Activated naive CD4-positive, alpha-beta T cell treated with anti-CD3 and anti-CD28 coated beads, Interleukin-2, amount 50 U/mL, for 72 hours (primary cell): ENCODE results near the gene FUS. TPM values are rescaled to one million over a fixed set of nuclear protein-coding genes. Genes with fewer than 3 reads are reported as not detected.
"Not testable (repeated sequence)": the region's sequence is repeated elsewhere in the genome, so short reads cannot be mapped to it uniquely, and the experiment has no call there.

Experiments used
- ATAC-seq, 2 donors: fragments of 150-1000 bp; cut with Tn5 transposase; 2 replicates each; pipeline ENCODE4 v1.10.0; 2021; ENCODE audit warnings: mild to moderate bottlenecking in 2 of 2, moderate library complexity in 2 of 2
- DNase-seq, 2 donors: peaks; one replicate each; pipeline ENCODE4 v3.0.0; 2021 to 2022; ENCODE audit warnings: low spot score in 2 of 2
- H3K27ac Mint-ChIP-seq, 2 donors: one replicate each; pipeline ENCODE4 v1.8.0; 2022; ENCODE audit warnings: mild to moderate bottlenecking in 2 of 2, mixed read lengths in 2 of 2
- H3K36me3 Mint-ChIP-seq, 2 donors: one replicate each; pipeline ENCODE4 v1.8.0; 2022; ENCODE audit warnings: mixed read lengths in 2 of 2
- H3K9me3 Mint-ChIP-seq, 2 donors: one replicate each; pipeline ENCODE4 v1.8.0; 2022; ENCODE audit warnings: mixed read lengths in 2 of 2
- total RNA-seq, 2 donors: library from RNA; stranded (reverse); gene quantifications; one replicate each; pipeline ENCODE4 v1.2.3, GENCODE V29; 2022

FUS gene
- total RNA-seq, 2 donors from 2014 or later, result 486 to 763 TPM

DNA sequence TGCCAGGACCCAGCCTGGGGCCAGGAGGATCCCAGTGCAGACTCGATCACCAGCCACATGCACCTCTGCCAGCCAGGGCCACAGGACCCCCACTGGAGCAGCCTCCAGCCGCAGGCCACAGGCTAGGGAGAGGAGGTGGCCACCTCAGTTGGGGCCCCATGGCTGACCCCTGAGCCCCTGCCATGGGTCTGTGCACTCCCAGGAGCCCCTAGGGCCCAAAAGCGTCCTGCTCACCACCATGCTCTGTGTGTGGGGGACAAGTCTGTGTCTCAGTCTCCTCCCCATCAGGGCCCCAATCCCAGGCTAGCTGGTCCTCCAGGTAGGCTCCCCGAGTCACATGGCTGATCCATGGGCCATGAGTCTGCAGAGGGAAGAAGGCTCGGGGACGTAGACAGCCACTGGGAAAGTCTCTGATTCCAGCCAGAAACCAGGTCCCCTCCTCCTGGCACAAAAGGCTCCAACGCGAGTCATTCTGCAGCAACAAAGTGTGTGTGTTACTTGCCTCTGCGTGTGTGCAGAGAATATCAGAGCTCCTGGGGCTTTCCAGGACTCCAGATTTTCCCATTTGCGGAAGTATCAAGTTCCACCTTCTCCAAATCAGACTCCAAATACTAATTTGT, 38.3 kb upstream of the FUS start:
- DNase-seq, result peak in 1 of 2 donors; percentile 19
- peak overlapping the region; percentile 65 to 81 for H3K27ac Mint-ChIP-seq
- H3K9me3 Mint-ChIP-seq, result no peaks in the 10 kb centered on the region
- ATAC-seq, result peak in 1 of 2 donors; percentile 1
- no peaks in the 10 kb centered on the region for H3K36me3 Mint-ChIP-seq

DNA sequence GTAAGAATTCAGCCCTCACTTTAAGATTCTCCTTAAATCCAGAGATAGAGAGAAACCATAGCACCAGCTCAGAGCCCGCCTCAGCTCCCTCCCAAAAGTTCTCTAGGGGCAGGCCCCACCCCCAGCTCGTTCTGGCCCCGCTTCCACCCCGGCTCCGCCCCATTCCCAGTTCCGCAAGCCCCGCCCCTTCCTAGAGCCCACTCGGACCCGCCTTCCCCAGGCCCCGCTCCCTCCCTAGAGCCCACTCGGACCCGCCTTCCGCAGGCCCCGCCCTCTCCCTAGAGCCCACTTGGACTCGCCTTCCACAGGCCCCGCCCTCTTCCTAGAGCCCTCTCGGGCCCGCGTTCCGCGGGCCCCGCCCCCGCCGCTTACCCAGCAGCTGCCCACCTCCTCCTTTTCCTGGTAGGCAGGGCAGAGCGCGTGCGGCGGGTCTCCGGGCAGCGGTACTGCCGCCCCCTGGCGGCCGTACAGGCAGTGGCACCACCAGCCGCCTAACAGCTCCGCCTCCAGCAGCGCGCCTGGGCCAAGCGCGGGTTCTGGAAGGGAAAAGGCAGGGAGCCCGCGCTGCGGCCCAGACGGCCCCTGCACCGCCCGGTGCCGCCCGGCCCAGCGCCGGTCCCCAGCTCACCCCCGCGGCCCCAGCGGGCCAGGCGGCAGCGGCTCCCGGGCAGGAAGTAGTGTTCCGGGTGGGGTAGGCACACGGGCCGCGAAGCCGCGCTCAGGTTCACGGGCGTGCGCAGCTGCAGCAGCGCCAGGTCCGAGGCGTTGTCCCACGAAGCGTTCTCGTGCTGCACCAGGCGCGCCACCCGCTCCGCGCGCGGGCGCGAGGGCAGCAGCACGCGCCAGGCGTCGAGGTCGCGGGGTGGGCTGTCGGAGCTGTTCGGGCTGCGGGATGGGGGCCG, 37.6 kb upstream of the FUS start:
- Mint-ChIP-seq H3K36me3 (no peaks in the 10 kb centered on the region), H3K9me3 (no peaks in the 10 kb centered on the region), H3K27ac (peak overlapping the region; percentile 65 to 81)
- peak; percentile 98 to 99 for DNase-seq
- peak; percentile 86 to 96 for ATAC-seq

GRCh38 chr16:31143011-31143693, 36.8 kb upstream of the FUS start:
- peak overlapping the region in 1 of 2 donors; percentile 79 for H3K27ac Mint-ChIP-seq
- no peak for ATAC-seq
- no peaks in the 10 kb centered on the region for H3K9me3 Mint-ChIP-seq
- no peaks in the 10 kb centered on the region for H3K36me3 Mint-ChIP-seq
- DNase-seq, result no peak

DNA sequence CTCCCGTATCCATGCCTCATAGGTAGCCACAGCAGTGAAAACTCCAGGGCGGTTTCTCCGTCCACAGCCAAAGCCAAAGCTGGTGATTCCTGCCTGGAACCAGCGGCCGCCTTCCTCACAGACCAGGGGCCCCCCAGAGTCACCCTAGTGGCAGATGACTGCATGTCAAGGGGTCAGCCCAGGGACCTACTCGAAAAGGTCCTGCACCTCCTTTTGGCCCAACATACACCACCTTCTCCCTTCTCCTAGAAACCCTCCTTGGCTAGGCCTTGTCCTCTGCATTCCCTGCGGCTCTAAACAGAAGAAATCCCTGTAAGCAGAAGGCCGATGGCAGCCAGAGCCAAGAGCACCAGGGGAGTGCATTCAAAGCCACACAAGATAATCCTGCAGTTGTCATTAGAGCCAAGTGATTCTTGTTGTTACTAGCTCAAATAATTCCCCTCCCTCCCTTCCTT, 36.2 kb upstream of the FUS start:
- Mint-ChIP-seq H3K9me3 (no peaks in the 10 kb centered on the region), H3K27ac (peak overlapping the region in 1 of 2 donors; percentile 79), H3K36me3 (no peaks in the 10 kb centered on the region)
- ATAC-seq (no peak), DNase-seq (no peak)

DNA sequence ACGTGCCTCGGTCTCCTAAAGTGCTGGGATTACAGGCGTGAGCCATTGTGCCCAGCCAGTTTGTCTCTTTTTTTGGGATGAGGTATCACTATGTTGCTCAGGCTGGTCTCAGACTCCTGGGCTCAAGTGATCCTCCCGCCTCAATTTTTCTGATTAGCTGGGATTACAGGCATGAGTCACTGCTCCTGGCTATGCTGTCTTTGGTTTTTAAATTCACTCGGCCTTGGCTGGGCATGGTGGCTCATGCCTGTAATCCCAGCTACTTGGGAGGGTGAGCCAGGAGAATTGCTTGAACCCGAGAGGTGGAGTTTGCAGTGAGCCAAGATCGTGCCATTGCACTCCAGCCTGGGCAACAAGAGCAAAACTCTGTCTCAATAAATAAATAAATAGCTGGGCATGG, 35.5 kb upstream of the FUS start:
- H3K27ac Mint-ChIP-seq, H3K36me3 Mint-ChIP-seq, DNase-seq, H3K9me3 Mint-ChIP-seq, ATAC-seq: not testable (repeated sequence)

- Mint-ChIP-seq H3K36me3 (no peaks in the 10 kb centered on the region), H3K9me3 (no peaks in the 10 kb centered on the region), H3K27ac (no peak overlapping the region)
- DNase-seq, result no peak
- ATAC-seq, result no peak
Observed at GRCh38 chr16:31145398-31145990, 34.4 kb upstream of the FUS start.

GRCh38 chr16:31147574-31147973, 32.4 kb upstream of the FUS start:
- no peaks in the 10 kb centered on the region for H3K36me3 Mint-ChIP-seq
- no peak for ATAC-seq
- no peak for DNase-seq
- H3K27ac Mint-ChIP-seq, result no peak overlapping the region
- H3K9me3 Mint-ChIP-seq, result no peaks in the 10 kb centered on the region

DNA sequence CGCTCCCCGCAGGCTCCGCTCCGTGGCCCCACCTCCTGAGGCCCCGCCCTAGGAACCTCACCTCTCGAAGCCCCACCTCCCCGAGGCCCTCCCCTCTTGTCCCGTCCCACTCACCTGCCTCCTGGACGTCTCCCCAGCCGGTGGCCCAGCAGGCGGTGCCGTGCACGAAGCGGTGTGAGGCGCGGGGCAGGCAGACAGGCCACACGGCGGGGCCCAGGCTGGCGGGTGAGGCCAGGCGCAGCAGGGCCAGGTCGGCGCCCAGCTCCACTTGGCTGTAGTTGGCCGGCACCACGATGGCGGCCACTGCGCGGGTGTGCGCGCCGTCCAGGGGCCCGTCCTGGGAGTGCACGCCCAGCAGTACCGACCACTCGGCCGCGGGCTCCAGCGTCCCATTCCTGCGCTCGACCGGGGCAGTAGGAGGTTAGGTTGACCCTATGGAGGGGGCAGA, 31.6 kb upstream of the FUS start:
- no peaks in the 10 kb centered on the region for H3K36me3 Mint-ChIP-seq

DNA sequence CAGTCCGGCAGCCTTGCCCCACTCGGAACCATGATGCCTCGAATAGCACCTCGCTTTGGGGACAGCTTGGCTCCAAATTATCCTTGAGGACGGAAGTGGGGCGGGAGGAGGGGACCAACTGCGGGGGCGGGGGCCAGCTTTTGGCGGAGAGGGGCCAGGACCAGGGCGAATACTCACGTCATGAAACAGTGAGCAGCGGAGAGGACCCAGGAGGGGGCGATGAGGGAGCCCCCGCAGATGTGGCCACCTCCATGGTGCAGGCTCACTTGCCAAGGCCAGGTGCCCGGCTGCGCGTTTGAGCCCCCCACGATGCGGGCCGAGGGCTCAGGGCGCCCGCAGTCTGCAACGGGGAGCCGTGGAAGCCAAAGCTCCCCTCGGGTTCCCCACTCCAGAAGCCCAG, 31.0 kb upstream of the FUS start:
- ATAC-seq (no peak), DNase-seq (no peak)
- Mint-ChIP-seq H3K9me3 (no peaks in the 10 kb centered on the region), H3K36me3 (no peaks in the 10 kb centered on the region), H3K27ac (peak overlapping the region in 1 of 2 donors; percentile 36)

More for the DNA sequence above, 31.6 kb upstream of the FUS start:
- ATAC-seq (no peak), DNase-seq (no peak)
- no peak overlapping the region for H3K27ac Mint-ChIP-seq
- no peaks in the 10 kb centered on the region for H3K9me3 Mint-ChIP-seq

DNA sequence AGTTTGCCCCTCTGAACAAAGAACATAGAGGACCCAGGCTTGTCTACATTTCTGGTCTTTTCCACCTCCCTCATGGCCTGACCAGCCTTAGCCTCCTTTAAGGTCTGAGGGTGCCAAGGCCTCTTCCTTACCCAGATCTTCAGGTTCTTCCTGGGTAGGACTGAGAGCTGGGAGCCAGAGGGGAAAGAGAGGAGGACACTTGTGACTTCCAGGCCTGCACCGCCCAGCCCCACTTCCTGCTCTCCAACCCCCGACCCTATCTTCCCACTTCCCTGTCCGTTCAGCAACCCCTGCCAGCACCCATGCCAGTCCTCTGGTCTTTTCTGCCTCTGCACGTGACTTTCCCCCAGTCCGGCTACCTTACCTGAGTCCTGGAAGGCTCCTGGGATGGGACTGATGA, 30.6 kb upstream of the FUS start:
- no peaks in the 10 kb centered on the region for H3K36me3 Mint-ChIP-seq
- DNase-seq (no peak), ATAC-seq (no peak)
- peak overlapping the region in 1 of 2 donors; percentile 36 for H3K27ac Mint-ChIP-seq
- H3K9me3 Mint-ChIP-seq, result no peaks in the 10 kb centered on the region

- ATAC-seq (no peak), DNase-seq (no peak)
- peak within 1 kb of the TSS in 1 of 2 donors; percentile 86 for H3K27ac Mint-ChIP-seq
- H3K9me3 Mint-ChIP-seq, result no peaks in the 10 kb centered on the region
- no peaks in the 10 kb centered on the region for H3K36me3 Mint-ChIP-seq
Observed at GRCh38 chr16:31149894-31150890, 29.7 kb upstream of the FUS start, which contains the start of gene PRSS36. Gene PRSS36, minus strand, starts transcription at chr16:31150066. Its CDS starts 31 bp downstream, at chr16:31150035.

- not testable (repeated sequence) for DNase-seq, H3K36me3 Mint-ChIP-seq, H3K27ac Mint-ChIP-seq, H3K9me3 Mint-ChIP-seq, ATAC-seq
Observed at GRCh38 chr16:31150976-31151375, 29.0 kb upstream of the FUS start.

DNA sequence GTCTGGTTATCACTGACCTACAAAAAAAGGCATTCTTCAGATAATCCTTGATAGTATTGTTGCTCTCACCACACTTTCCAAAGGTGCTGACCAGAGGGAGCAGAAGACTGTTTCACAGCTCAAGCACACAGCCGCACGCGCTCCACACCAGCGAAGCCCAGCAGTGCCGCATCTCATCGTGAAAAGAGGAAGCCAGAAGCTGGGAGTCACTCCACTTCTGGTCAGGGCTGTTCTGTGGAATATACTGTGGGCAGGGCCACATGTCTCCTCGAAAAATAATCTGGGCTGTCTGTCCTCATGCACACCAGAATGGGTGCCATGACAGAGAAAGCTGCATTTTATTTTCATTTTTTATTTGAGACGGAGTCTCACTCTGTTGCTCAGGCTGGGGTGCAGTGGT, 22.8 kb upstream of the FUS start:
- no peaks in the 10 kb centered on the region for H3K9me3 Mint-ChIP-seq
- DNase-seq, result no peak

GRCh38 chr16:31167315-31167714, 12.6 kb upstream of the FUS start:
- DNase-seq, result no peak
- no peaks in the 10 kb centered on the region for H3K36me3 Mint-ChIP-seq
- H3K27ac Mint-ChIP-seq, result peak overlapping the region in 1 of 2 donors; percentile 60
- ATAC-seq, result no peak
- H3K9me3 Mint-ChIP-seq, result no peaks in the 10 kb centered on the region

More for the DNA sequence above, 22.8 kb upstream of the FUS start:
- H3K27ac Mint-ChIP-seq, result no peak overlapping the region
- no peaks in the 10 kb centered on the region for H3K36me3 Mint-ChIP-seq
- ATAC-seq, result peak in 1 of 2 donors; percentile 24

GRCh38 chr16:31168848-31169247, 11.1 kb upstream of the FUS start:
- DNase-seq (no peak), ATAC-seq (no peak)
- H3K27ac Mint-ChIP-seq, result no peak overlapping the region
- no peaks in the 10 kb centered on the region for H3K9me3 Mint-ChIP-seq
- no peaks in the 10 kb centered on the region for H3K36me3 Mint-ChIP-seq
